ENCODE data around the gene BID.
"Not testable (repeated sequence)": the region's sequence is repeated elsewhere in the genome, so short reads cannot be mapped to it uniquely, and the experiment has no call there.

The BID gene

DNA sequence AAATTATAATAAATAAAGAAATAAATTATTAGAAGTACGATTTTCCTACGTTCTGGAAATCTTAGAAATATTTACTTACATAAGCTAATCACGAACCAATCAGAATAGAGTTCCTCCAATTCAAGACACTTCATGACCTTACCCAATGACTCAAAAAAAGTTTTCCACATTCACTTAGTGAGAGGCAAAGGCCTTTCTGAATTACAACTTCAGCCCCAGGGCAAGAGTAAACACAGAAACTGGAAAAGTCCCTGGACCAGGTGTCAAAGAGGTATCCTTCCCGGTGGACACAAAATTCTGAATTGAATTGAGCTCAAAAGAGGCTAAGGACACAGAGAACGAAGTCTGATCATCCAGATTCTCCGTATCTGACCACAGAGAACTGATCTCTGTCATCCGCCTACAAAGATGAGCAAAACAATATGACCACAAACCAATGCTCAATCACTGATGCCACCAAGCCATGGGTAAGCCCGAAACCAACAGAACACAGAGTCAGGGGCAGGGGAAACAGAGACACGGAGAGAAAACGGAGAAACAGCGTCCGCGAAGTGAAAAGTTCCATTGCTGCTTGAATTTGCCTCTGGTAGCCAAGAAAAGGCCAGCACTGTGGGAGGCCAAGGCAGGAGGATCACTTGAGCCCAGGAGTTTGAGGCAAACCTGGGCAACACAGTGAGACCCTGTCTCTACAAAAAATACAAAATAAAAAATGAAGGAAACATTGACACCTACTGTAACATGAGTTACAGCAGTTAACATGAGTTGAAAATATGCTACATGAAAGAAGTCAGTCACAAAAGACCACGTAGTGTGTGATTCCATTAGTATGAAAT is 6.8 kb downstream of the BID start:
- no CpG with 5 or more reads among the region's 14 CpGs for WGBS (ENCODE audit: extremely low coverage, insufficient coverage, low lambda C conversion rate)
- no peak for DNase-seq
- no peaks in the 10 kb centered on the region for H3K27me3 ChIP-seq (ENCODE audit: insufficient read depth, low read length, poor library complexity)
- H3K56ac ChIP-seq (ENCODE audit: low read length): no peak overlapping the region
- no peak overlapping the region for H3K23ac ChIP-seq (ENCODE audit: low read length)
- H3K4me1 ChIP-seq (ENCODE audit: control insufficient read depth, low read depth, low read length): no peaks in the 10 kb centered on the region
- no peak overlapping the region for H2AK5ac ChIP-seq (ENCODE audit: low read length)
- no peak overlapping the region for H3K27ac ChIP-seq (ENCODE audit: low read depth, low read length)
- no peak overlapping the region for H3K9ac ChIP-seq (ENCODE audit: low read length)
- H3K4me2 ChIP-seq (ENCODE audit: low read length): no peak overlapping the region
- no peak overlapping the region for H2BK15ac ChIP-seq (replicated peaks; ENCODE audit: low read depth)
- H2BK120ac ChIP-seq (ENCODE audit: low read depth, low read length): no peak overlapping the region
- H3K4me3 ChIP-seq (ENCODE audit: low read length): no peak overlapping the region
- no peak overlapping the region for H3K18ac ChIP-seq (ENCODE audit: low read length)
- no peak overlapping the region for H4K8ac ChIP-seq (ENCODE audit: low read depth, low read length)
- no peaks in the 10 kb centered on the region for H3K36me3 ChIP-seq (ENCODE audit: control insufficient read depth, insufficient read depth, low read length)
- peaks cover 5% of the 10 kb centered on the region for H3K79me1 ChIP-seq (ENCODE audit: low read length)
- peaks cover 7% of the 10 kb centered on the region for H3K79me2 ChIP-seq (ENCODE audit: control insufficient read depth, insufficient read depth, low read length)
- no peak overlapping the region for H2BK5ac ChIP-seq (ENCODE audit: low read length)
- no peak overlapping the region for H4K5ac ChIP-seq (ENCODE audit: low read length)
- H3K4ac ChIP-seq (ENCODE audit: low read depth, low read length): no peak overlapping the region

DNA sequence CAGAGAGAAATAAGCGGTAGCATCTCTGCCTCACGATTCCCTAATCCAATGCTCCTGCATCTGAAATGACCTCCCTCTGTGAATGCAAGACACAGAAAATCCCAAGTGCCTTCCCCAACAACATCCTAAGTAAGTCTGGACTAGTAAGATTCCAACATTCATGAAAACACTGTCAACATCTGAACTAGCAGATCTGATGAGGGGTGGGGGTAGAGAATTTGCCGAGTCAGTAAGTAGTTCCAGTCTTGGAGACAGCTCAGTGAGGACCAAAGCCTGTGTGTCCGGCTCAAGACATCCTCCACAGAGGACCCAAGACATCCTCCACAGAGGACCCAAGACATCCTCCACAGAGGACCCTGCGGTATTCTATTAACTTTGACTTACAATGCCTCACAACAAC is 9.4 kb downstream of the BID start:
- not testable (repeated sequence) for H3K56ac ChIP-seq (ENCODE audit: low read length); H3K18ac ChIP-seq (ENCODE audit: low read length); H3K79me2 ChIP-seq (ENCODE audit: control insufficient read depth, insufficient read depth, low read length); H3K23ac ChIP-seq (ENCODE audit: low read length); H3K36me3 ChIP-seq (ENCODE audit: control insufficient read depth, insufficient read depth, low read length); H3K27me3 ChIP-seq (ENCODE audit: insufficient read depth, low read length, poor library complexity); H3K27ac ChIP-seq (ENCODE audit: low read depth, low read length); H2AK5ac ChIP-seq (ENCODE audit: low read length); H3K4me3 ChIP-seq (ENCODE audit: low read length); H2BK15ac ChIP-seq (replicated peaks; ENCODE audit: low read depth); DNase-seq; H4K8ac ChIP-seq (ENCODE audit: low read depth, low read length); H3K9ac ChIP-seq (ENCODE audit: low read length); H2BK120ac ChIP-seq (ENCODE audit: low read depth, low read length); H2BK5ac ChIP-seq (ENCODE audit: low read length); H3K4ac ChIP-seq (ENCODE audit: low read depth, low read length); H3K4me2 ChIP-seq (ENCODE audit: low read length); H3K79me1 ChIP-seq (ENCODE audit: low read length); H3K4me1 ChIP-seq (ENCODE audit: control insufficient read depth, low read depth, low read length); H4K5ac ChIP-seq (ENCODE audit: low read length)
- no CpG with 5 or more reads among the region's 5 CpGs for WGBS (ENCODE audit: extremely low coverage, insufficient coverage, low lambda C conversion rate)

DNA sequence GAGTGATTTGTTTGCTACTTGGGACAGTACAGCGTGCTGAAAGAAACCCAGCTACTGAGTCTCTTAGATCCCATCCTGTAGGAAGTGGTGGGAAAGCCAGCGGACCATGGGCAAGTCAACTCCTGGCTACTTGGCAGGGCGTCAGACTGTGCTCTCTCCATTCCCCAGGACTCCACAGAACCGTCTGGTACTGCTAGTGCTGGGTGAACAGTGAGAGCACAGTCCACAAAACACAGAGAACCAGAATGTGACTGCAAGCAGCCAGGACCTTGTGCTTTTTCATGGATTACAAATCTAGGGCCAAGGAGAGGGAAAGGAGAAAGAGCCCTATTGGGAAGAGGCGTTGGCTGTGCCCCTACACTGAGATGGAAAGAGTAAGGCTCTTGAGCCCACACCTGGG is 10.2 kb downstream of the BID start:
- H3K56ac ChIP-seq (ENCODE audit: low read length): no peak overlapping the region
- no peaks in the 10 kb centered on the region for H3K79me1 ChIP-seq (ENCODE audit: low read length)
- H2BK120ac ChIP-seq (ENCODE audit: low read depth, low read length): no peak overlapping the region
- no CpG with 5 or more reads among the region's 5 CpGs for WGBS (ENCODE audit: extremely low coverage, insufficient coverage, low lambda C conversion rate)
- H3K18ac ChIP-seq (ENCODE audit: low read length): no peak overlapping the region
- H4K5ac ChIP-seq (ENCODE audit: low read length): no peak overlapping the region
- no peak overlapping the region for H3K27ac ChIP-seq (ENCODE audit: low read depth, low read length)
- H3K4me2 ChIP-seq (ENCODE audit: low read length): no peak overlapping the region
- H3K4me3 ChIP-seq (ENCODE audit: low read length): no peak overlapping the region
- H3K9ac ChIP-seq (ENCODE audit: low read length): no peak overlapping the region
- no peak overlapping the region for H4K8ac ChIP-seq (ENCODE audit: low read depth, low read length)
- no peaks in the 10 kb centered on the region for H3K4me1 ChIP-seq (ENCODE audit: control insufficient read depth, low read depth, low read length)
- no peak overlapping the region for H2BK15ac ChIP-seq (replicated peaks; ENCODE audit: low read depth)
- no peaks in the 10 kb centered on the region for H3K79me2 ChIP-seq (ENCODE audit: control insufficient read depth, insufficient read depth, low read length)
- H2BK5ac ChIP-seq (ENCODE audit: low read length): no peak overlapping the region
- no peaks in the 10 kb centered on the region for H3K27me3 ChIP-seq (ENCODE audit: insufficient read depth, low read length, poor library complexity)
- H3K23ac ChIP-seq (ENCODE audit: low read length): no peak overlapping the region
- DNase-seq: no peak
- H3K4ac ChIP-seq (ENCODE audit: low read depth, low read length): no peak overlapping the region
- no peak overlapping the region for H2AK5ac ChIP-seq (ENCODE audit: low read length)
- no peaks in the 10 kb centered on the region for H3K36me3 ChIP-seq (ENCODE audit: control insufficient read depth, insufficient read depth, low read length)

DNA sequence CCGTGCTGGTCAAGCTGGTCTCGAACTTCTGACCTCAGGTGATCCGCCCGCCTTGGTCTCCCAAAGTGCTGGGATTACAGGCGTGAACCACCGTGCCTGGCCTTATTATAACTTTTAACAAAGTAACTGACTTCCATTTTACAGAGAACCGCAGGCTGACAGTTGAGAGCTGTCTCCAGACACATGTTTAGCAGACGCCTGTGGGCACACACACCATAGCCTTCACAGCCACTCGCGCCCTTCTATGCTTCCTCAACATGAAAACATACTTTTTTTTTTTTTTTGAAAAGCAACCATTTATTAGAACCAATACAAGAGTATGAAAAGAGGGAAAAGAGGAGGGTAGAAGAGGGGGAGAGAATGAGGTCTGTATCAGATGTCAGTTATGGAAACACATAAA is 10.8 kb downstream of the BID start:
- H3K4me3 ChIP-seq (ENCODE audit: low read length); H2AK5ac ChIP-seq (ENCODE audit: low read length); H3K27ac ChIP-seq (ENCODE audit: low read depth, low read length); H3K4me1 ChIP-seq (ENCODE audit: control insufficient read depth, low read depth, low read length); H3K79me2 ChIP-seq (ENCODE audit: control insufficient read depth, insufficient read depth, low read length); H4K5ac ChIP-seq (ENCODE audit: low read length); DNase-seq; H3K27me3 ChIP-seq (ENCODE audit: insufficient read depth, low read length, poor library complexity); H4K8ac ChIP-seq (ENCODE audit: low read depth, low read length); H3K9ac ChIP-seq (ENCODE audit: low read length); H3K18ac ChIP-seq (ENCODE audit: low read length); H3K23ac ChIP-seq (ENCODE audit: low read length); H3K4me2 ChIP-seq (ENCODE audit: low read length); H2BK120ac ChIP-seq (ENCODE audit: low read depth, low read length); H3K4ac ChIP-seq (ENCODE audit: low read depth, low read length); H3K79me1 ChIP-seq (ENCODE audit: low read length); H3K56ac ChIP-seq (ENCODE audit: low read length); H2BK15ac ChIP-seq (replicated peaks; ENCODE audit: low read depth); H3K36me3 ChIP-seq (ENCODE audit: control insufficient read depth, insufficient read depth, low read length); H2BK5ac ChIP-seq (ENCODE audit: low read length): not testable (repeated sequence)
- no CpG with 5 or more reads among the region's 10 CpGs for WGBS (ENCODE audit: extremely low coverage, insufficient coverage, low lambda C conversion rate)

DNA sequence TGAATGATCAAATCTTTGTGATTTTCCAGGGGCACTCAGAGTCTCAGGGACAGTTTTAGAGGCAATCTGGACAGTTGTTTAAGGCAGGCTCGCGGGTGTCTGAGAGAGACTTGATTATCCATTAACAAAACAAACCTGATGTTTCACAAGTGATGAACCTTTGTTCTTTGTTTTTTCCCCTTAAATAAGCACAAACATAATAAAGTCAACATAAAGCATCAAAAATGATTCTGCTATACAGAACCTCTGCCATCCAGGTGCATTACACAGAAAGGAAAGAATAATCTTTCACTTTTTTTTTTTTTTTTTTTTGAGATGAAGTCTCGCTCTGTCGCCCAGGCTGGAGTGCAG is 13.2 kb downstream of the BID start:
- no peak overlapping the region for H2BK120ac ChIP-seq (ENCODE audit: low read depth, low read length)
- H2BK15ac ChIP-seq (replicated peaks; ENCODE audit: low read depth): no peak overlapping the region
- DNase-seq: no peak
- no peak overlapping the region for H3K4me2 ChIP-seq (ENCODE audit: low read length)
- H3K9ac ChIP-seq (ENCODE audit: low read length): no peak overlapping the region
- H3K79me2 ChIP-seq (ENCODE audit: control insufficient read depth, insufficient read depth, low read length): peaks cover 4% of the 10 kb centered on the region
- H3K18ac ChIP-seq (ENCODE audit: low read length): no peak overlapping the region
- no peak overlapping the region for H3K23ac ChIP-seq (ENCODE audit: low read length)
- peaks cover 3% of the 10 kb centered on the region for H3K79me1 ChIP-seq (ENCODE audit: low read length)
- H3K27ac ChIP-seq (ENCODE audit: low read depth, low read length): no peak overlapping the region
- no peak overlapping the region for H3K4ac ChIP-seq (ENCODE audit: low read depth, low read length)
- no peak overlapping the region for H2AK5ac ChIP-seq (ENCODE audit: low read length)
- no CpG with 5 or more reads among the region's 4 CpGs for WGBS (ENCODE audit: extremely low coverage, insufficient coverage, low lambda C conversion rate)
- no peak overlapping the region for H4K8ac ChIP-seq (ENCODE audit: low read depth, low read length)
- no peak overlapping the region for H2BK5ac ChIP-seq (ENCODE audit: low read length)
- H3K56ac ChIP-seq (ENCODE audit: low read length): no peak overlapping the region
- H3K27me3 ChIP-seq (ENCODE audit: insufficient read depth, low read length, poor library complexity): no peaks in the 10 kb centered on the region
- H3K36me3 ChIP-seq (ENCODE audit: control insufficient read depth, insufficient read depth, low read length): no peaks in the 10 kb centered on the region
- no peaks in the 10 kb centered on the region for H3K4me1 ChIP-seq (ENCODE audit: control insufficient read depth, low read depth, low read length)
- no peak overlapping the region for H3K4me3 ChIP-seq (ENCODE audit: low read length)
- H4K5ac ChIP-seq (ENCODE audit: low read length): no peak overlapping the region
